Measurements from ENCODE around the gene CLOCK.
A peak's percentile ranks its signal among the peaks of the same experiment; 100 is the strongest.

CLOCK gene

GRCh38 chr4:55442541-55442940 is 104.2 kb downstream of the CLOCK start:
- no peak overlapping the region for H3K4me3 ChIP-seq (ENCODE audit: low read depth, low read length)
- no peak for TF ChIP-seq CTCF (IDR thresholded peaks at IDR 0.05; ENCODE audit: low read depth, low read length)

- H3K4me3 ChIP-seq (ENCODE audit: low read depth, low read length), result no peak overlapping the region
- TF ChIP-seq CTCF (IDR thresholded peaks at IDR 0.05; ENCODE audit: low read depth, low read length), result no peak
These were observed 105.9 kb downstream of the CLOCK start for GRCh38 chr4:55440786-55441185.

- no peak overlapping the region for H3K4me3 ChIP-seq (ENCODE audit: low read depth, low read length)
- TF ChIP-seq CTCF (IDR thresholded peaks at IDR 0.05; ENCODE audit: low read depth, low read length), result no peak
These were observed 107.7 kb downstream of the CLOCK start for GRCh38 chr4:55439023-55439422.

GRCh38 chr4:55438314-55438713 is 108.4 kb downstream of the CLOCK start:
- no peak overlapping the region for H3K4me3 ChIP-seq (ENCODE audit: low read depth, low read length)
- no peak for TF ChIP-seq CTCF (IDR thresholded peaks at IDR 0.05; ENCODE audit: low read depth, low read length)

GRCh38 chr4:55437823-55438222 is 108.9 kb downstream of the CLOCK start:
- TF ChIP-seq CTCF (IDR thresholded peaks at IDR 0.05; ENCODE audit: low read depth, low read length), result no peak

GRCh38 chr4:55437356-55437796 is 109.3 kb downstream of the CLOCK start:
- H3K4me3 ChIP-seq (ENCODE audit: low read depth, low read length), result no peak overlapping the region
- TF ChIP-seq CTCF (IDR thresholded peaks at IDR 0.05; ENCODE audit: low read depth, low read length), result no peak

More at GRCh38 chr4:55437823-55438222, 108.9 kb downstream of the CLOCK start:
- no peak overlapping the region for H3K4me3 ChIP-seq (ENCODE audit: low read depth, low read length)

- H3K4me3 ChIP-seq (ENCODE audit: low read depth, low read length), result no peak overlapping the region
- peak; percentile 34; the same call in 1 of the 2 replicates for TF ChIP-seq CTCF (IDR thresholded peaks at IDR 0.05; ENCODE audit: low read depth, low read length)
These were observed 111.4 kb downstream of the CLOCK start for GRCh38 chr4:55435141-55435841.
